ENCODE results near the gene HSD11B2.

HSD11B2 gene

DNA sequence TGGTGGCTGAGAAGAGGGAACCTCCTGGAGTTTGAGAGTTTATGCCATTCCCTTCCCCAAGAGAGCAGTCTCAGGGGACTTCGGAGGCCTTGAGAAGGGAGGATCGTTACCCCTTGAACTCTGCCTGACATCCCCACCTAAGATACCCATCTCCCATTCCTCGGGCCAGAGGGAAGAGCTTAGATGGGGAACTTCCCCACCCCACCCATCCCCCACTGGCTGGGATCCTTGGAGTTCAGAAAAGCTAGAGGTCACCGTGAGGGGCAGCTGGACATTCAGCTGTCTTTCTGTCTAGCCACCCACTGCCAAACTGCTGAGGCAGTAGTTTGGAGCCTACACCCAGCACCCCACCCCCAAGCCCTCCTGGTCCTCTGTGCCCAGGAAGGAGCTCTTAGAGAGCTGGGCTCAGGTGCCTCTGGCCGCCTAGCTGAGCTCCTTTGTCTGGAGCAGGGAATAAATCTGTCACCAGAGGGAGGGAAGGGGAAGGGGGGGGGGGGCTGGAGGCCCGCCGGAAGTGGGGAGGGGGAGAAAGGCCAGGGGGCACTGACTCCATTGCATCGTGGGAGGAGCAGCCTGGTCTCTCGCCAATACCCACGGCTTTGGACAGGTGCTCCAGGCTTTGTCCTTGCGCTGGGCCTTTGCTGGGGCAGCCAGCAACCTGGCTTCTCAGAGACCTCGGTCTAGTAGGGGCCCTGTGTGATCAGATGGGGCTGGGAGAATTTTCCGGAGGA, 1.0 kb downstream of the HSD11B2 start:
- in situ Hi-C loops (cut with HindIII; ENCODE audit: low sequenced_read_pairs), result no loop called here

GRCh38 chr16:67432506-67432890, 1.6 kb downstream of the HSD11B2 start:
- in situ Hi-C loops (cut with HindIII; ENCODE audit: low sequenced_read_pairs), result no loop called here

- in situ Hi-C loops (cut with HindIII; ENCODE audit: low sequenced_read_pairs), result no loop called here
Observed at GRCh38 chr16:67433131-67433719, 2.3 kb downstream of the HSD11B2 start.

GRCh38 chr16:67435758-67436164, 4.8 kb downstream of the HSD11B2 start:
- in situ Hi-C loops (cut with HindIII; ENCODE audit: low sequenced_read_pairs), result no loop called here

DNA sequence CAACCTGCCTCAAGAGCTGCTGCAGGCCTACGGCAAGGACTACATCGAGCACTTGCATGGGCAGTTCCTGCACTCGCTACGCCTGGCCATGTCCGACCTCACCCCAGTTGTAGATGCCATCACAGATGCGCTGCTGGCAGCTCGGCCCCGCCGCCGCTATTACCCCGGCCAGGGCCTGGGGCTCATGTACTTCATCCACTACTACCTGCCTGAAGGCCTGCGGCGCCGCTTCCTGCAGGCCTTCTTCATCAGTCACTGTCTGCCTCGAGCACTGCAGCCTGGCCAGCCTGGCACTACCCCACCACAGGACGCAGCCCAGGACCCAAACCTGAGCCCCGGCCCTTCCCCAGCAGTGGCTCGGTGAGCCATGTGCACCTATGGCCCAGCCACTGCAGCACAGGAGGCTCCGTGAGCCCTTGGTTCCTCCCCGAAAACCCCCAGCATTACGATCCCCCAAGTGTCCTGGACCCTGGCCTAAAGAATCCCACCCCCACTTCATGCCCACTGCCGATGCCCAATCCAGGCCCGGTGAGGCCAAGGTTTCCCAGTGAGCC, 5.8 kb downstream of the HSD11B2 start:
- in situ Hi-C loops (cut with HindIII; ENCODE audit: low sequenced_read_pairs), result no loop called here

DNA sequence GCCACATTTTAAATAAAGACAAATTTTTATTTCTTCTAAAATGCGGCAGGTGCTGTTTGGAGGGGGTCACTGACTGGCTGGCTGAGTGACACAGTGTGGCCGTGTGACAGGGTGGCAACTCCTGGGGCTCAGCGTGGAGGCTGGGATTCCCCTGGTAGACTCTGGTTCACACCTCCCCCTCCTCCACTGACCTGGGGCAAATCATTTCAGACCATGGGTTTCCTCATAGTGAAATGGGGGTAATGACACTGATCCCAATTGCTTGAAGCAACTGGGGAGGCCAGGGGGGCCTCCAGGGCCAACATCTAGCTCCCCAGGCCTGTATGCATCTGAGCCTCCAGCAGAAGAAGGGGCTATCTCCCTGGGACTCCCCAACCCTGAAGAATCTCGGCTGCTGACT, 6.6 kb downstream of the HSD11B2 start:
- in situ Hi-C loops (cut with HindIII; ENCODE audit: low sequenced_read_pairs), result no loop called here

DNA sequence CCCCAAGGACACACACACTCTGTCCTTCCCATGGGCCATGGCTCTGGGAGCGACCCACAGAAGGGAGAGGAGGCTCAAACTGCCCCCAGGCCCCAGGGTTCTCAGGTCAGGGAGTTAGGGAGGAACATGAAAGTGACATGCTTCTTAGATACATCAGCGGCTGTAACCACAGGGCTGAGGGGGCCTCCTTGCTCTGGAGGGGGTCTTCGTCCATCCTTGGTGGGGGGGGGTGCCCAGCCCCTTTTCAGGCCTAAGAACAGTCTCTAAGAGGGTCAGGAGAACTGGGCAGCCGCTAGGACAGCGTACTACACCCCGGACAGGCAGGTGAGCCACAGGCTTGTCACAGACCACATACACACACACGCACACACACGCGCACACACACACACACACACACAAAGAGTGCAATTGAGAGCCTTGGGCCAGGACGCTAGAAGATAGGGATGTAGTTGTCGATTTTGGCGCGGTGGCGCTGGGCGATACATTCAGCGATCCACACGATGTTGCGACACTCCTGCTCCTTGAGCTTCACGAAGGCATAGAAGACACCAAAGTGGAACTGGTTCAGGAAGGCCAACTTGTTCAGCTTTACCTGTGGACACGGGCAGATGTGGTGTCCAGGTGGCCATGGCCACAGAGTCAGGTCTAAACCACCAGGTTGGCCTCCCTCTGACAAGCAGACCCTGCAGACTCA, 7.3 kb downstream of the HSD11B2 start:
- in situ Hi-C loops (cut with HindIII; ENCODE audit: low sequenced_read_pairs), result no loop called here

DNA sequence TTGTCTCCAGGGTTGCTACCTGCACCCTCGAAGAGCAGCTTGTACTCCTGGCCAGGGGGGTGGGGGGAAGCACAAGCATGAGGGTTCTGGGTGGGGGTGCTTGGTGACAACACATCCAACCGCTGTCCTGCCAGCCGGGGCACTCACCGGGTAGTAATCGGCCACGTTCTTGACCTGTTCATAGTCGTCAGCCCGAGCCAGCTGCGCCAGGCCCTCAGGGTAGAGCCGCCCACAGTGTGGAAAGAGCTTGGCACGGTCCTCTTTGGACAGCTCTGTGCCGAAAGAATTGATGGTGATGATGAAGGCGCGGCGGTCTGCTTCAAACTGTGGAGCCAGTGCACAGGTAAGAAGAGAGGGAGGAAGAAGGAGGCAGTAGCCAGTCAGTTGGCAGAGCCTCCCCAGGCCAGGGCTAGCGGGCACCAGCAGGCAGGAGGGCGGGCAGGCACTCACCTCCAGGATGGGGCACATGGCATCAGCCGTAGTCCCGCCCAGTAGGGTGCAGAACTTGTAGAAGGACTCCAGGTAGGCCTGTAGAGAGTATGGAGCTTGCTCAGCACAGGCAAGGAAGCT, 8.0 kb downstream of the HSD11B2 start:
- in situ Hi-C loops (cut with HindIII; ENCODE audit: low sequenced_read_pairs), result no loop called here

DNA sequence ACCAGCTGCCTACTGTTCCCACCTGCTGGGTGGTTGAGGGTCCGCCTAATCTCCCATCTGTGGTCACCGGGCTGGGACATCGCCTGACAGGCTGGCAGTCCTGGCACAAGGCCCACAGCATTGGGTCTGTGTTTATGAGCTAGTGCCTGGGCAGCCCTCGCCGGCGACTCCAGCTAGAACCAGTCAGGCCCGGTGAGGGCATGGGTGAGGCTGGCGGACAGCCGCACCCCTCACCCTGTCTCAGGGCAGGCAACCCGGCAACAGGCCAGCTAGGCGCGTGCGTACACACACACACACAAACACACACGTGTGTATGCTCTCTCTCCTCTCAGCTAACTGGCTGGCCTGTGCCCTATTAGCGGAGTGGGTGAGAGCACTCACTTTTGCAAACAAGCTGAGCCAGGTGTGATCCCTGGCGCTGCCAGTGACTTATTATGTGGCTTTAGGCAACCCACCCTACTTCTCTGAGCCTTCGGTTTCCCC, 10.4 kb downstream of the HSD11B2 start:
- in situ Hi-C loops (cut with HindIII; ENCODE audit: low sequenced_read_pairs), result loop anchor here (5.0 to 10.0 kb wide), 2 partner anchors 54 to 177 kb away; no protein-coding TSS in a partner anchor

- in situ Hi-C loops (cut with HindIII; ENCODE audit: low sequenced_read_pairs), result loop anchor here (5.0 to 10.0 kb wide), 2 partner anchors 55 to 177 kb away; no protein-coding TSS in a partner anchor
Observed at GRCh38 chr16:67441907-67442306, 11.0 kb downstream of the HSD11B2 start.

DNA sequence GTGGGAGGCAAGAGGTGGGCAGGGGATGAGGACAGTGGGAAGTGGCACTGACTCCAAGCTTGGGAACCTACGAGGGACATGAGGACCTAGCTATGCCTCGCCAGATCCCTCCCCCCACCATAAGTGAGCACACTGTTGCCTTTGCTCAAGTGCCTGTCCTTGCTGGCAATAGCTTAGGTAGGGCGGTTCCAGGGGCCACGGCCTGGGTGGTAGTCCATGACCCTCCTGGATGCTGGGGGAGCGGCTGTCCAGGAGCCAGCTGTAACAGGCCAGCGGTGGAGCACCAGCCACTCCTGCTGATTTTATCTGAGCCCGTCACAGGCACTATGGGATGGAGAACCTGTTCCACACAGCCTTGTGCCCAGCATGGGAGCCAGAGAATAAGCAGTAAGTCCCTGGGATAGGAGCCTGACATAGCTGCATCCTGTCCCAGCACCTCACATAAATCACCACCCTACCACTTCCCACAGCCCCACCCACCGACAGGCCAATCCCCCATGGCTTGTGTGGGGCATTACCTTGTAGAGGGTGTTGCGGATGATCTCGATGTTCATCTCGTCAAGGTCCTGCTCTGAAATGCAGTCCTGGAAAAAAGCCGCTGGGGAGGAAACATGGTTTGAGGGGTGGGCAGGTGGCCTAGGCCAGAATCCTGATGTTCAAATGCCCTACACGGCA, 11.8 kb downstream of the HSD11B2 start:
- in situ Hi-C loops (cut with HindIII; ENCODE audit: low sequenced_read_pairs), result loop anchor here (5.0 to 10.0 kb wide), 2 partner anchors 55 to 178 kb away; no protein-coding TSS in a partner anchor

DNA sequence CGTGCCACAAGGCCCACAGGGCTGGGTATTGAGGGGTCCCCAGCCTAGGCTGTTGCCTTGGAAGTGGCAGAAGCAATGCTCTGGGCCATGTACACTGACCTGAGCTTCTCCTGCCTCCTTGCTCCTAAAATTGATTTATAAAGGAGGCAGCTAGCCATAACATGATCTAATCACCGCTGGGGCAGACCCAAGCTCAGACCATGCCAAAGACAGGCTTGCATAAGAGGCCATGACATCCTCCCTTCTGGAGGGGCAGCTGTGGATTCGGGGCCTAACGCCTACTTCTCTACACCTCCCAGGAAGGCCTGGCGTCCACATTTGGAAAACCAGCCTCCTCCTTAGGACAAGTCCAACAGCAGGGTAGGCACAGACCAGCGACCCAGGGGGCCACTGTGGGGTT, 12.3 kb downstream of the HSD11B2 start:
- in situ Hi-C loops (cut with HindIII; ENCODE audit: low sequenced_read_pairs), result loop anchor here (5.0 to 10.0 kb wide), 2 partner anchors 56 to 178 kb away; no protein-coding TSS in a partner anchor

DNA sequence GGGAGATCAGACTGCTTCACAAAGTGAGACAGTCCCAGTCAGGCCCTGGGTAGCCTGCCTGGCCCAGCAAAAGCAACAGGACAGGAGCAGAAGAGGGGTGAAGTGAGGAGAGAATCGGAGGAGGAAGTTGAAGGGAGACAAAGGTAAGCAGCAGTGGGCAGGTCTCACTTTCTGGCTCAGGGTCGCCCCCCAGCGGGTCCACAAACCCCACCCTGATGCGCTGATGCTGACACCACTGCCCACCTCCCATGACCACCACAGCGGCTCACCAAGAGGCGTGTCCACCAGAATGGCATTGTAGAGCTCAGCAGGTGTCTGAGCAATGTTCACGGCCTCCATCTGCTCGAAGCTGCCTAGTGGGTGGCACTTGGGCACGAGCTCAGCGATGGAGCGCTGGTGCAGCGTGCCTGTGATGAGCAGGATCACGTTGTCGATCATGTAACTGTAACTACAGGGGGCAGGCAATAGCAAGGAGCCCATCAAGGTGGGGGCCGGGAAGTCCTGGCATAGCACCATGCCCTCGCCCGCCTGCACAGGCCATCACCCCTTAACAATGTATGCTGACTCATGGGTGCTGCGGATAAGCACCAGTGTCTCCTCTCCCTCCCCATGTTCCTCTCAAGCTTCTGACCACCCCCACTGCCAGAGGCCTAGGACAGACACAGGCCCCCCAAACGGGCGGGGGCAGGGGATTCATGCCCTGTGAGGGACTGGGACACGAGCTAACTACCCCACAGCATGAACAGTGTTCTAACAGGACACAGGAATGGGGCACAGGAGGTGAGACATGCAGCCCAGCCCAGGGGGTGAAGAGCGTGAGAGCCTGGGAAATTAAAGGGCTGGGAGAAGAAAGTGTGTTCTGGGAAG, 13.6 kb downstream of the HSD11B2 start:
- in situ Hi-C loops (cut with HindIII; ENCODE audit: low sequenced_read_pairs), result loop anchor here (5.0 to 10.0 kb wide), 2 partner anchors 57 to 180 kb away; no protein-coding TSS in a partner anchor

DNA sequence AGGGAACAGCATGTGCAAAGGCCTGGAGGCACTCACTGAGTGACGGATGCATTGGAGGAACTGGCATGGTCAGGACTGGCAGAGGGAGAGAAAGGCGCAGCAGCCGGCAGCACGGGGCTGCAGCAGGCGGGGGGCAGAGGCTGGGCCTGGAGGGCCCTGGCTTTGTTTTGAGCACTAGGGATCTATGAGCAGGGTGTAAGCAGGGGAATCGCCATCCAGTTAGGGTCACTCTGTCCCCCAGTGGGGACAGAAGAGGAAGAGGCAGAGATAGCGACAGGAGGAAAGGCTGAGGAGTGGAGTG, 14.2 kb downstream of the HSD11B2 start:
- in situ Hi-C loops (cut with HindIII; ENCODE audit: low sequenced_read_pairs), result loop anchor here (10.0 kb wide), 1 partner anchor 180 kb away; no protein-coding TSS in a partner anchor

DNA sequence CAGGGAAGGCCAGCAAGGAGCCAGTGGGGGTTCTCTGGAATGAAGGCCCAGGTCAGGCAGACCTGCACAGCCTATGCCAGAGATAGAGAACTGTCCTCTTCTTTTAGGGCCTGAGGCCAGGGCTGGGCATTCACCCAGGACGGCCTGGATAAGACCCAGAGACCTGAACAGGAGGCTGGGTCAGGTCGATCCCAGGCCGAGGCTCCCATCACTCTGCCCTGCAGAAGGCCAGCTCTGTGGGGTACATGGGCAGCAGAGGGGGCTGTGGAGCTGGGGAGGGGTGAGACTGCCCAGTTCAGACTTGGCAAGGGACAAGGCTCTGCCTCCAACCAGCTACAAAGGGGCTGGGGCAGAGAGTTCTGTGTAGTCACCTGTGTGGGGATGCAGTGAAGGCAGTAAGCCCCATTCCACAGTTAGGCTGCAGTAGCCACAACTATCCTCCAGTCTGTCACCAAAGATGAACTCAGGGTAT, 14.6 kb downstream of the HSD11B2 start:
- in situ Hi-C loops (cut with HindIII; ENCODE audit: low sequenced_read_pairs), result loop anchor here (10.0 kb wide), 1 partner anchor 181 kb away; no protein-coding TSS in a partner anchor

GRCh38 chr16:67445913-67446907, 15.3 kb downstream of the HSD11B2 start:
- in situ Hi-C loops (cut with HindIII; ENCODE audit: low sequenced_read_pairs), result loop anchor here (10.0 kb wide), 1 partner anchor 181 kb away; no protein-coding TSS in a partner anchor

GRCh38 chr16:67446968-67447507, 16.1 kb downstream of the HSD11B2 start:
- in situ Hi-C loops (cut with HindIII; ENCODE audit: low sequenced_read_pairs), result loop anchor here (10.0 kb wide), 1 partner anchor 182 kb away; no protein-coding TSS in a partner anchor

All from DLD1 (cell line).